Epidermal melanocyte (primary cell): ENCODE data around the gene CASP2.
A peak's percentile ranks its signal among the peaks of the same experiment; 100 is the strongest.
"Not testable (repeated sequence)": the region's sequence is repeated elsewhere in the genome, so short reads cannot be mapped to it uniquely, and the experiment has no call there.

Source experiments
- DNase-seq: peaks from one replicate; pipeline ENCODE4 v3.0.0; 2011; ENCODE audit warnings: low spot score; ENCODE audit not compliant: insufficient read length

CASP2 gene

DNA sequence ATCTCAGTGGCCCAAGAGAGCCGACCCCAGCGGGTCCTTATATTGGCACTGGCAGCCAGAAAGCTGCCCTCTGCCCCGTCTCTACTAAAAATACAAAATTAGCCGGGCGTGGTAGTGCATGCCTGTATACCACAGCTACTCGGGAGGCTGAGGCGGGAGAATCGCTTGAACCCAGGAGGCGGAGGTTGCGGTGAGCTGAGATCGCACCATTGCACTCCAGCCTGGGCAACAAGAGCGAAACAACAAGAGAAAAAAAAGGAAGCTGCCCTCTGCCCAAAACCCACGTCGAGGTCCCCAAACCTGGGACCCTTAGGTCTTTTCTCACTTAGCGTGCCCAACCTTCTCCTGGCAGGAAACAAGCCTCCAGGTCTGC lies 24.0 kb upstream of the CASP2 start:
- not testable (repeated sequence) for DNase-seq

DNA sequence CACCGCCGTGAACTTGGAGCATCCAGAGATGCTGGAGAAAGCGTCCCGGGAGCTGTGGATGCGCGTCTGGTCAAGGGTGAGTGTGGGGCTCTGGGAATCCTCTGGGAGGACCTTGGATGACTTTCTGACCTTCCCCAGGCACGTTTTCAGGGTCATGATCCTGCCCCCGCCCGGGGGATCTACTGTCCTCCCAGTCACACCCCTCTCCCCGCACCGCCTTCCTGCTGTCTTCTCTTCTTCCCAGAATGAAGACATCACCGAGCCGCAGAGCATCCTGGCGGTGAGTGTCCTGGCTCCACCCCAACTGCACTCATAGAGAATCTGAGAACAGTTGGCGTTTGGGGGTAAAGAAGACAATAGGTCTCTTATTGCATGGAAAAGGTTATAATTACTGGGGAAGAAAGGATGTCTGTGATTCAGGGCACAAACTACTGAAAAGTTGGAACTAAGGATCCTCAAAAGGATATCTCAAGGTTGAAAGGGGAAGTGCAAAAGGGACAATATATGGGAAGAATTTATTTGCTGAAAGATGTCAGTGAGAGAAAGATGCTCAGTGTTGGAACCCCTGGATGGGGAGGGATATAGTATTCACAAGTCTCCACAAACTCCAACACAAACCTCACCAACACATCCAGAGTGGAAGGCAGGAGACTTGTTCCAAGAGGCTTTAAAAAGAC lies 23.0 kb upstream of the CASP2 start:
- DNase-seq: no peak

DNA sequence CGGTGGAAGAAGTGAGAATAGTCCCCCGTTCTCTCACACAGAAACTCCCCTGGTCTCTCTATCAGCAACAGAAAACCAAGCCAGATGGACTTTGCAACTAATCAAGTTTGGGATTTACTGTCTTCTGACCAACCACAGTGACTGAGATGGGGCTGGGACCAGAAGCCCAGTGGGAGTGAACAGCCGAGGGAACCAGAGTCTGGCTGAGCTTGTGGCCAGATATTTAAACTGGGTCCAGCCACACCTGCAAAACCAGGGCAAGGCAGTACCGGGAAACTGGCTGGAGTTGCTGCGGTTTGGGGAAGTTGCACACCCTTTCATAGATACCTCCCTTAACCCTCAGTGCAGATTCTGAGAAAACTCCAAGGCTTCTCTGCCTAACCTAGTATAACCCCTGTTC lies 18.9 kb upstream of the CASP2 start:
- no peak for DNase-seq

DNA sequence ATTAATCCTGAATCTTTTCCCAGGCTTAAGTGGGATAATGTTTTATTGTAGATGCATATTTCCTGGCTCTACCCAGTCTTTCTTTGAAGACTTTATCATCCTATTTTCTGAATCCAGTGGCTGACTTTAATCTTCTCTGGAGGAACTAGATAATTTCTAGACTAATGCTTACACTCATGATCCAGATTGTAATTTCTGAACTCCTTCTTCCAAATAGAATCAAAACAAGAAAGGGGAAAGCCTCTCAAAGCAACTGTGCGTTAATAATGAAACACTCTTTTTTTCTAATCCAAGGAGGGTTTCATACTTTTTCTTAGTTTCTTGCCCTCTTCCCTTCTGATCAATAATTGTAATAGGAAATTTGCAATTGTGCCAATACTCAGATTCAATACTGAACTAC lies 16.9 kb upstream of the CASP2 start:
- no peak for DNase-seq

DNA sequence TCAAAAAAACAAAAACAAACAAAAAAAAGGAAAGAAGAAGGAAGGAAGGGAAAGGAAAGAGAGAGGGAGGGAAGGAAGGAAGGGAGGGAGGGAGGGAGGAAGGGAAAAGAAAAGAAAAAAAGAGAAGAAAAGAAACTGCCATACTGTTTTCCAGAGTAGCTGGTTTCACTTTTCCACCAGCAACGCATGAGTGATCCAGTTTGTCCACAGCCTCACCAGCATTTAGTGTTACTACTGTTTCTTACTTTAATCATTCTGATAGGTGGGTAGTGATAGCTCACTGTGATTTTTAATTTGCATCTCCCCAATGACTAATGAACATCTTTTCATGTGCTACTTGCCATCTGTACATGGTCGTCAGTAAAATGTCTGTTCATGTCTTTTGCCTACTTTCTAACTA lies 15.3 kb upstream of the CASP2 start:
- DNase-seq: no peak

DNA sequence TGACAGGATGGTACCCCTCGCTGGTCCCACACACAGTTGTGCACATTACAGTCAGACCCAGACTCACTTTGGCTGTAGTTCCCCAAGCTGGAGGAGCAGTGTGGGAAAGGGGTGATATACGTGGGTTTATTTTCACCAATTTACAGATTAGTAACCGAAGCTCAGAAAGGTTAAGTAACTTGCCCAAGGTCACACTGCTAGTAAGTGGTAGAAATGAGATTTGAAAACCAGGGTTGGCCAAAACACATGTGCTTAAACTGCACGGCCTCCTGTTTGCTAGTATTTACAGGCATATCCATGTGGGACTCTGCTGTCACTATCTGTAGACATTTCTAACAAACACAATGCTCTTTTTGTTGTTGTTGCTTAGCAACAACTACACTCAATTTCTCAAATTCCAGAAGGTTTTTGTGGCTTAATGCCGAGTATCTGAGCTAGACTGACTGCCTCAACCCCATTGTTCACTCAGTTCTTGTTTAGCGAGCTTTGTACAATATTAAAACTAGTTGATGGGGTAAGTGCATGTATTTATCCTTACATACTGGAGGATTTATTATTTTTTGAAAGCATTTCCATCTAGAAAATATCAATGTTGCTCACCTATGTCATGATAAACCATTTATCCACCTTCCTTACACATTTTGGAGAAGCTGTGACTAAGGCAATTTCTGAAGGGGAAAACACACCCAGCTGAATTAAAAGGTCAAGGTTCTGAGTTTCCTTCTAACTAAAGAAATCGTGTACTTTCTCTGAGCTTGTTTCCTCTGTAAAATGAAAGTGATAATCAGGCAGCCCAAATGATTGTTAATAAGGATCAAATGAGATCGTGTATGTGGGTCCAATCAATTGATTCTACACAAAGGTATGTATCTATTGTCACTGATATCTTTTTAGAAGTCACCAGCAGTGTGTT lies 8.7 kb upstream of the CASP2 start:
- DNase-seq: peak; percentile 68

DNA sequence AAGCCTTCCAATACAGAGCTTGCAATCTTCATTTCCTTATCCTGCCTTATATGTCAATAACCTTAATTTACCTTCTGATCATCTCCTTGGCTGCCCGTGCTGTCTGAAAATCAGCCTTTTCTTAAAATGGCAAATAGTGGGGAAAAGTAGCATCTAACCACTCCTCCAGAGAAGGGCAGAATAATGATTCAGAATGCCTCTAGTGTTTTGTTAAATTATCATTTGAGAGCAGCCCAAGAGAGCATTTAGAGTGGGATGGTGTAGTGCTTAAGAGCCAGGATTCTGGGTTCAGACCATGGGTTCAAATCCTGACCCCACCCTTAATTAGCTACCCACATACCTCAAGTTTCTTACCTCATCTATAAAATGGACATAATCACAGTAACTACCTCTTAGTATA lies 8.0 kb upstream of the CASP2 start:
- DNase-seq: no peak

DNA sequence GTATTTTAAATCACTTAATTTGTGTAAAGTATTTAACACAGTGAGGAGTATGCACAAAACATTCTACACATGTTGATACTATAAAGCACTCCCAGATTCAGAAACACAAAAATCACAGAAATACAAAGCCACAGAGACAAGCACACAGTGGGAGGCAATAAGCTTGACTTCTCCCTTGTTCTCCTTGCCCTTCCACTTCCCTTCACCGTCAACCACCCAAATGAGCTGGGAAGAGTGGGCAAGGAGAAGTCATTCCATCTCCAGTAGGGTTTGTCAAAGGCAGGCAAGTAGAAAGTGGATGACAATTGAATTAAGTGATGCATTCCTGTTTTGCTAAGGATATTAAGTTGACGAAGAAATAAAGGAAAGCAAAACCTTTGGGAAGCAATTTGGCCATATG lies 7.6 kb upstream of the CASP2 start:
- no peak for DNase-seq

DNA sequence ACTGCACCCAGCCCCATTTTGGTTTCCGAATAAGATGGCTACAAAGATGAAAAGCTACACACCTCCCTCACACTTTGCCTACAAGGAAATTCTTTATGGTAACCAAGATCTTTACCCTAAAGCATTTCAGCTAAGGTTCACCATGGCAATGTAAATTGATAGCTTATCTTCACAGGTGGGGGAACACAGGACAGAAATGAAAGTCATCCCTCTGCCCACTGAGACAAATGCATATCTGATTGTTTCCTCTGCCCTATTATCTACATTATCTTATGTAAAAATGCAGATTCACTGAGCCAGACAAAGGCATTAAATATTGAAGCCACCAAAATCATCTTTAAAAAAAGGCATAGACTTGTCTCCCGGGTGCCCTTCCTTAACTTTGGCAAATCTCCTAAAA lies 6.6 kb upstream of the CASP2 start:
- no peak for DNase-seq

DNA sequence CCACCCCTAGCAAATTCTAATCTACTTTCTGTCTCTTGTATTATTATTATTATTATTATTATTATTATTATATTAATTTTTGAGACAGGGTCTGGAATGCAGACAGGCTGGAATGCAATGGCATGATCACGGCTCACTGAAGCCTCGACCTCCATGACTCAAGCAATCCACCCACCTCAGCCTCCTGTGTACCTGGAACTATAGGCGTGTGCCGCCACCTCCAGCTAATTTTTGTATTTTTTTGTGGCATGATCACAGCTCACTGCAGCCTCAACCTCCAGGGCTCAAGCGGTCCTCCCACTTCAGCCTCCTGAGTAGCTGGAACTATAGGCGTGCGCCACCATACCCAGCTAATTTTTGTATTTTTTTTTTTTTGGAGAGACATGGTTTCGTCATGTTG lies 6.0 kb upstream of the CASP2 start:
- DNase-seq: no peak

DNA sequence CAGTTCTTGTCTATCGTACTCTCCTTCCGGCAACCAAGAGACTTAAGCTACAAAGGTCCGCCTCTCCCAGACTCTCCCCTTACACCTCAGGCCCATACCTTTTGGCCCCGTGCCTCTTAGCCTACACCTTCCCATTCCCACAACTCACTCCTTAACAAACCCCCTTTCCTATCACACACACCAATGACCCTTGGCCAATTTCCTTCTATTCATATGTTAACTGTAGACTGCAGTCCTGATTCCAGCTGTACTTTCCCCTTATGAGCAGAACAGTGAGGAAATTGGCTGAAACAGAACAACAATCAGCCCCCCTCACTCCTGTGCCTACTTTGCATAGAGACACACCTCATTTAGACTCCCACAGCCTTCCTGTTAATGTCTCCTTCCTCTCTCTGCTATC lies 4.8 kb upstream of the CASP2 start:
- no peak for DNase-seq

DNA sequence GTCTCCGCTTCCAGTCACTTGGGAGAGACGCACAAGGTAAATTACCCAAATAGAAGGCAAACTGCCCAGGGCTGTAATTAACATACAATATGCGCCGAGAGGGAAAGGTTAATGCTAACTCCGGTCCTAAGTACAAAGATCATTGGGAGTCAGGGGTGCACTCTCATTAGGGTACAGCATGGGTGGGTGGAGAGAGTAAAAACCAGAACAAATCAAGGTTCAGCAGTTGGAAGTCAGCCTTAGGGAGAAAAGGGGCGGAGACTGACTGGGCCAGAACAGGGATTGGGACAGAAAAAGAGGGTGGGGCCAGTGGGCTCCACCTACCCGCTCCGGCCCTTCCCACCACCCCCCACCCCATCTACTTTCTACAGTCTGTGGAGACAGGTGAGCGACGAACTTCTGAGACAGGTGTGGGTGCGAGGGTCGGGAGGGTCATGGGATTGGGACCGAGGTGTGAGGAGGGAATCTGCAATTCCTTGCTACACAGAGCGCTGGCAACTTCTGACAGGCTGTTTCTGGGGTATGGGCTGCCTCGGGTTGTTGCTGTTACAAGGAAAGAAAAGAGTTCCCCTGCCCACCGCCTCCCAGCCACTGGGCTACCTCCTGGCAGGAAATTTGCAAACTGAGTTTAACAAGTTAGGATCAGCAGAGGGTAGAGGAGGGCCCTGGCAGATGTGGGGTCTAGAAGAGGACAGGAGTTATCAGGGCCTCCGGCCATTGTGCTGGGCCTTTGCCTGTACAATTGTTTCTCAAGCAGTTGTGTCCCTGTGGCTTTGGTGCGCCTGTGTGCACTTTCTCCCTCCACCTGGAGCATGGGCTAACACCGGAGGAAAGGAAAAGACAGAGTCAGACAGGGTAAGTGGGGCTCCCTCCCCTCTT lies 3.3 kb upstream of the CASP2 start, which contains the start of gene TMEM139:
TMEM139 (plus strand) TSS at position 368 of the 879 bp plus-strand sequence. CDS start 1,000 bp downstream, outside the sequence.
- no peak for DNase-seq

DNA sequence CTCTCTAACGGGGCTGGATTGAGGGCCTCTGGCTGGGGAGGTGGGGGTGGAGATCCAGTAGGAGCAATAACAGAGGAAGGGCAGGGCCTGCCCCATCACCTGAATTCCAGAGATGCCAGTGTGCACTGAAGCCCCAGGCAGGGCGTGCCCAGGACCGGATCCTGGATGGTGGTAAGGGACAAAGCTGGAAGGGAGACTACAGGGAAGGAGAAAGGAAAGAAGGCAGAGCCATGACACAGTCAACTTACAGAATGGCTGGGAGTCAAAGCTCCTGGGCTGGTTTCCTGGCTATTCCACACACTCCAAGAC lies 2.7 kb upstream of the CASP2 start:
- DNase-seq: no peak

DNA sequence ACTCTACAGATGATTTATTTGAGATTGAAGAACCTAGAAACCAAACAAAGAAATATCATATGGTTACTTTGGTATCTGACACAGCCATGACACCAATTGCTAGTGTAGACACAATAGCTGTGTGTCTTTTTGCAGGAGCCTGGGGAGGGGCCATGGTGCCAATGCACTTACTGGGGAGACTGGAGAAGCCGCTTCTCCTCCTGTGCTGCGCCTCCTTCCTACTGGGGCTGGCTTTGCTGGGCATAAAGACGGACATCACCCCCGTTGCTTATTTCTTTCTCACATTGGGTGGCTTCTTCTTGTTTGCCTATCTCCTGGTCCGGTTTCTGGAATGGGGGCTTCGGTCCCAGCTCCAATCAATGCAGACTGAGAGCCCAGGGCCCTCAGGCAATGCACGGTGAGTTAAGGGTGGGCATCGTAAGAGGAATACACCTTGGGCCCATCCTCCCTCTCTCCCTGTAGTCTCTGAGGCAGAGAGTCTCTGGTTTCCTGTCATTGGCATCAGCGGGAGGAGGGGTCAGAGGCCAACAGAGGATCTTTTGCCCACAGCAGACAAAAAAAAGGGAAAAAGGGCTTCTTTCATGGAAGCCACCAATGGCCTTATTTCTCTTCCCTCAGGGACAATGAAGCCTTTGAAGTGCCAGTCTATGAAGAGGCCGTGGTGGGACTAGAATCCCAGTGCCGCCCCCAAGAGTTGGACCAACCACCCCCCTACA lies 2.2 kb upstream of the CASP2 start:
- DNase-seq: no peak

DNA sequence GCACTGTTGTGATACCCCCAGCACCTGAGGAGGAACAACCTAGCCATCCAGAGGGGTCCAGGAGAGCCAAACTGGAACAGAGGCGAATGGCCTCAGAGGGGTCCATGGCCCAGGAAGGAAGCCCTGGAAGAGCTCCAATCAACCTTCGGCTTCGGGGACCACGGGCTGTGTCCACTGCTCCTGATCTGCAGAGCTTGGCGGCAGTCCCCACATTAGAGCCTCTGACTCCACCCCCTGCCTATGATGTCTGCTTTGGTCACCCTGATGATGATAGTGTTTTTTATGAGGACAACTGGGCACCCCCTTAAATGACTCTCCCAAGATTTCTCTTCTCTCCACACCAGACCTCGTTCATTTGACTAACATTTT lies 1.6 kb upstream of the CASP2 start:
- DNase-seq: no peak

DNA sequence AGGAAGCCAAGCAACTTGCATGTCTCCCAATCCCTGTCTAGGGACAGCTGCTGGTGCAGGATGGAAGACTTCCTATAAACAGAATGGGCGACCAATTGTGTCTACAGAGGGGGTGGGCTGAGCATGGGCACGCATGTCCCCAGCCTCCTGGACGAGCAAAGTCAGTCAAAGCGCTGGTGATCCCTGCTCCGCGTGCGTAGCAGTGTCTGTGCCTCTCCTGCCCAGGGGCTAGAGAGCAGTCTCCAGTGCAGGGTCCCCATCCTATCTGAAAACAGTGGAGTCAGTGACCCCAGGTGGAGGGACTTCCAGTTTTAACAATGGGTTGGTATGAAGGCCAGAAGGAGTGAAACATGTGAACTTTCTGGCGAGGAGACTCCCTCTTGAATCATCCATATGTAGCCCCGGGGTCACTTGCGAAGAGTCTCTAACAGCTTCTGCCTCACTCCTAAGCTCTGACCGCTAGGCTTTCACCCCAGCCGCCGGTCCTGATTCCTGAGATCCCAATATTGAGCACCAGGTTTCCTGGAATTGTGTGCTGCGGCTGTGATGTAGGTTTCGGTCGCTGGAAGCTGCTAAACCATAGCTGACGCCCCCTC lies 714 bp upstream of the CASP2 start:
- DNase-seq: no peak

DNA sequence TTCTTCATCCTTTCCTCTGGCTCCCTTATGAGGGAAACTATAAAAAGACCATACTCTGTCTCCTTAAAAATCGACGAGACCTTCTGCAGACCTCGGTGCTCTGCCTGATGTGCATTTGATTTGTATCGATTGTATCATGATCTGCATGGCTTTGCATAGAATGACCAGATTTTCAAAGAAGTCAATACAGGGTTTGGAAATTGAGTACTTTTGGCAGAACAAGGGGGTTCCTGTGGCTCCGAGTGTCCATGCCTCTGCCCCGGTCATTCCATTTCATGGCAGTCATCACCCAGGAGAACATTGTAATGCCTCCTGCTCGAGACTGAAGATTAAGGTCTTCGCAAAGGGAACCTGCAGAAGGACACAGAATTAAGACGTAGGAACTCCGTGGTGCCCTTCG lies 685 bp downstream of the CASP2 start:
- no peak for DNase-seq

DNA sequence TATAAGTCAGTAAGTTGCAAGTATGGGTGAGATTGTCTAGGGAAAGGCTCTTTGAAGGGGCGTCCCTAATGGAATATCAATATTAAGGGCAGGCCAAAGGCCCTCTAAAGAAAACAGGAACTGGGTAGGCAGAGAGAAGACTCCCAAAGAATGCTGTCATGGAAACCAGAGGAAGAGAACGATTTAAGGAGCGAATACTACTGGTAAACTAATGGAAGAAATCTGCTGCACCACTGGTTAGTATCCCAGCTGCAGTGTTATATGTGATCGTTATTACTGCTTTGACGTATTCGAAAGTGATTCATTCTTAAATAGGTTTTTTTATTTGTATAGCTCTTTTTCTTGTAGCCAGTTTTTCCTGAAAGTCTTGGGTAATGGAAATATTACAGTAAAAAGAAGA lies 1.3 kb downstream of the CASP2 start:
- DNase-seq: no peak

DNA sequence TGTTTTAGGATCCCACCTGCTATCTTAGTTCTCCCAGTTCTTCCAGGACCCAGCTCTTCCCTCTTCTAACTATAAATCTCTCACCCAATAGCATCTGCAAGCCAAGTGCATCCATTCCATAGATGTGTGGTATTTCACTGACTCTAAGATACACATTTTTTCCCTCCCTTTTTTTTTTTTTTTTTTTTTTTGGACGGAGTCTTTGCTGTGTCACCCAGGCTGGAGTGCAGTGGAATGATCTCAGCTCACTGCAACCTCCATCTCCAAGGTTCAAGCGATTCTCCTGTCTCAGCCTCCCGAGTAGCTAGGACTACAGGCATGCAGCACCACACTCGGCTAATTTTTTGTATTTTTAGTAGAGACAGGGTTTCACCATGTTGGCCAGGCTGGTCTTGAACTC lies 1.7 kb downstream of the CASP2 start:
- DNase-seq: not testable (repeated sequence)

DNA sequence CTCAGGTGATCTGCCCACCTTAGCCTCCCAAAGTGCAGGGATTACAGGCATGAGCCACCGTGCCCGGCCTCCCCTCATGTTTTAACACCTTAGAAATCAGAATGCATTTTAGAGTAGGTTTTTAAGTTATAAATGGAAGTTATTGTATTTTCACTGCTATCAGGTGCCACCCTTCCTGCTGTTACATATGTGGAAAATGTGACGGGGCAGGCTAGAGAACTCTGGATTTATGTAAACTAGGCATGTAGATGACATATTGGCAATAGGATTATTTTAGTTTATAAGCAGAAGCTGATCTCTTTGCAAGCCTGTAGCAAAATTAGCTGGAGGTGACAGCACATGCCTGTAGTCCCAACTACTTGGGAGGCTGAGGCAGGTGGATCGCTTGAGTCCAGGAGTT lies 2.1 kb downstream of the CASP2 start:
- DNase-seq: no peak

DNA sequence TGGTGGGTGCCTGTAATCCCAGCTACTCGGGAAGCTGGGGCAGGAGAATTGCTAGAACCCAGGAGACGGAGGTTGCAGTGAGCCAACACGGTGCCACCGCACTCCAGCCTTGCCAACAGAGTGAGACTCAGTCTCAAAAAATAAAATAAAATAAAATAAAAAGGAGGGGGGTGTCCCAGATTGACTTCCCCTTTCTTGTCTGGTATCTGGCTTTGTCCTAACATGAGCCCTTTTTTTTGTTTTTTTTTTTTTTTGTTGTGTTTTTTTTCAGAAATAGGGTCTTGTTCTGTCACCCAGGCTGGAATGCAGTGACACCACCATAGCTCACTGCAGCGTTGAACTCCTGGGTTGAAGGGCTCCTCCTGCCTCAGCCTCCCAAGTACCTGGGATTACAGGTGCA lies 4.7 kb downstream of the CASP2 start:
- no peak for DNase-seq
